ENCODE measurements around the gene C17orf100.
"Not testable (repeated sequence)": the region's sequence is repeated elsewhere in the genome, so short reads cannot be mapped to it uniquely, and the experiment has no call there.

GRCh38 chr17:6656797-6657632 is 5.5 kb downstream of the C17orf100 start:
- TF ChIP-seq CTCF (IDR thresholded peaks at IDR 0.05); EP300 (IDR thresholded peaks at IDR 0.05); POLR2A (IDR thresholded peaks at IDR 0.05; ENCODE audit: low read depth): not testable (repeated sequence)
